Smooth muscle cell (in vitro differentiated cells): ENCODE data around the gene DNAH17. TPM values are rescaled to one million over a fixed set of nuclear protein-coding genes. Genes with fewer than 3 reads are reported as not detected.

Experiments
- DNase-seq: peaks from one replicate; lab custom pipeline; 2025; ENCODE audit not compliant: unreplicated experiment; lab: John Stamatoyannopoulos, UW
- H2AFZ ChIP-seq: fragments of 200-600 bp; sonication (generic); 2 replicates; pipeline ENCODE4 v1.6.0; 2016; ENCODE audit warnings: antibody characterized with exemption, low read depth, mild to moderate bottlenecking
- H3F3A ChIP-seq: fragments of 200-600 bp; sonication (generic); 2 replicates; pipeline ENCODE4 v1.6.0; 2017; ENCODE audit warnings: antibody characterized with exemption, low read depth
- H3K27ac ChIP-seq: fragments of 200-600 bp; sonication (generic); 2 replicates; pipeline ENCODE4 v1.5.1; 2016; ENCODE audit warnings: low read depth, mild to moderate bottlenecking
- H3K27me3 ChIP-seq: fragments of 200-600 bp; sonication (generic); 2 replicates; pipeline ENCODE4 v1.6.1; 2016; ENCODE audit warnings: low read depth, mild to moderate bottlenecking
- H3K36me3 ChIP-seq: fragments of 200-600 bp; sonication (generic); 2 replicates; pipeline ENCODE4 v1.5.1; 2016; ENCODE audit warnings: low read depth
- H3K4me1 ChIP-seq: fragments of 200-600 bp; sonication (generic); 2 replicates; pipeline ENCODE4 v1.5.1; 2016; ENCODE audit warnings: low read depth
- H3K4me2 ChIP-seq: fragments of 200-600 bp; sonication (generic); 2 replicates; pipeline ENCODE4 v1.6.0; 2016; ENCODE audit warnings: mild to moderate bottlenecking
- H3K4me3 ChIP-seq: fragments of 200-600 bp; sonication (generic); 2 replicates; pipeline ENCODE4 v1.5.1; 2016; ENCODE audit warnings: mild to moderate bottlenecking
- H3K79me2 ChIP-seq: fragments of 200-600 bp; sonication (generic); 2 replicates; pipeline ENCODE4 v1.6.0; 2016; ENCODE audit warnings: low read depth, mild to moderate bottlenecking
- H3K9ac ChIP-seq: fragments of 200-600 bp; sonication (generic); 2 replicates; pipeline ENCODE4 v1.6.0; 2016; ENCODE audit warnings: low read depth
- H3K9me3 ChIP-seq: fragments of 200-600 bp; sonication (generic); replicated peaks from 2 replicates; pipeline ENCODE4 v1.5.1; 2016; ENCODE audit warnings: low read depth
- H4K20me1 ChIP-seq: fragments of 200-600 bp; sonication (generic); 2 replicates; pipeline ENCODE4 v1.6.0; 2016; ENCODE audit warnings: low read depth
- WGBS: methylation state at CpG from one replicate; pipeline ENCODE4 v1.1.7; 2016; ENCODE audit warnings: low lambda C conversion rate; 5-methylcytosine and 5-hydroxymethylcytosine counted together
- polyA plus RNA-seq: library from polyadenylated mRNA; unstranded; fragments of >200 nt; fragmentation: Nextera tagmentation; extraction: Ambion mirVana; gene quantifications from 2 replicates; pipeline ENCODE4 v1.2.1, GENCODE V29; 2016
- total RNA-seq: library from RNA; depleted of rRNA; stranded (reverse); fragments of >200 nt; gene quantifications from 2 replicates; pipeline ENCODE4 v1.2.3, GENCODE V29; 2014
- TF ChIP-seq, protein P1 (sequence below): fragments of 200-600 bp; sonication (generic); IDR thresholded peaks from 2 replicates; pipeline ENCODE4 v1.5.1; 2017; ENCODE audit warnings: borderline replicate concordance, mild to moderate bottlenecking, antibody characterized with exemption; ENCODE audit not compliant: insufficient read depth, poor library complexity, severe bottlenecking

Gene DNAH17
- total and polyA plus RNA-seq, 2 experiments from 2014 or later, result 0.18 to 0.98 TPM

DNA sequence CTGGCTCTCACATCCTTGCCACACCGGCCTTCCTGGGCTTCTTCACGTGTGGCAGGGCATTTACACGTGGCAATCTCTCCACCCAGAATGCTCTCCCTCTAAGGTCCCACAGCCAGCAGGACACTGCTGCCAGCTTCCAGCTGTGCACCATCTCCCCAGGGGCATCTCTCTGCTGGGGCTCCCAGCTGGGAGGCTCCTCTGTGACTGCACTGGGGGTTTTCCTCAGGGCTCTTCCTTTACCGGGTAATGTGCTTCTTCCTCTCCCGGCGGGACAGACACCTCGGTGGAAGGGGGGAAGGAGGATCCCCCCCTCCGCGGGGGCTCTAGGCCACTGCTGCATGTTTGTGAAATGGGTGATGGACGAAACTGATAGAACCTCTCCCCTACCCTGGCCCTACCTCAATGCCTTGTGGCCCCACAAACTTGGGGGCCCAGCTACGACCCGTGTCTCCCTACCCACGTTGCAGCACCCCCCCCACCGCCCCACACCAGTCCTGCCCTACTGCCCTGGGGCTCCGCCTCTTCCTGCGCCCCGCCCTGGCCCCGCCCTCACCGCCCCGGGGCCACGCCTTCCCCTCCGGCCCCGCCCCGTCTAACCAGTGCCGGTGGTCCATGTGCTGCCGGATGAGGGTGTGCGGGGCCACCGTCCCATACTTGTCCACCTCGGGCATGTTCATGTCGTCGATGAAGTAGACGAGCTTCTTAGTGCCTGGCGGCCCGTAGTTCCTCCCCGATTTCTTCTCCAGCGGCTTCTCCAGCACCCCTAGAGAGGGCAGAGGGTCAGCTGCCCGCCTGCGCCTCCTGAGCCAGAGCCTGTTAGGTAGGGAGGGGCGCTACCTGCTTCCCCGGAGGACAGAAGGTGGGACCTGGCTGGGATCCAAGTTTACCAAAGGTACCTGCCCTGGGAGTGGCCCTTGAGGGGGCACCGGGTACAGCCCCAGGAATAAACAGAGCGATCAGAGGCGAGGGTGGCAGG lies 92.6 kb downstream of the DNAH17 start:
- H3K4me1 ChIP-seq, result peaks cover 8% of the 10 kb centered on the region
- no peaks in the 10 kb centered on the region for H3K9me3 ChIP-seq
- peak overlapping the region; percentile 87 for H2AFZ ChIP-seq
- TF ChIP-seq, protein P1, sequence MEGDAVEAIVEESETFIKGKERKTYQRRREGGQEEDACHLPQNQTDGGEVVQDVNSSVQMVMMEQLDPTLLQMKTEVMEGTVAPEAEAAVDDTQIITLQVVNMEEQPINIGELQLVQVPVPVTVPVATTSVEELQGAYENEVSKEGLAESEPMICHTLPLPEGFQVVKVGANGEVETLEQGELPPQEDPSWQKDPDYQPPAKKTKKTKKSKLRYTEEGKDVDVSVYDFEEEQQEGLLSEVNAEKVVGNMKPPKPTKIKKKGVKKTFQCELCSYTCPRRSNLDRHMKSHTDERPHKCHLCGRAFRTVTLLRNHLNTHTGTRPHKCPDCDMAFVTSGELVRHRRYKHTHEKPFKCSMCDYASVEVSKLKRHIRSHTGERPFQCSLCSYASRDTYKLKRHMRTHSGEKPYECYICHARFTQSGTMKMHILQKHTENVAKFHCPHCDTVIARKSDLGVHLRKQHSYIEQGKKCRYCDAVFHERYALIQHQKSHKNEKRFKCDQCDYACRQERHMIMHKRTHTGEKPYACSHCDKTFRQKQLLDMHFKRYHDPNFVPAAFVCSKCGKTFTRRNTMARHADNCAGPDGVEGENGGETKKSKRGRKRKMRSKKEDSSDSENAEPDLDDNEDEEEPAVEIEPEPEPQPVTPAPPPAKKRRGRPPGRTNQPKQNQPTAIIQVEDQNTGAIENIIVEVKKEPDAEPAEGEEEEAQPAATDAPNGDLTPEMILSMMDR, result no peak
- no peaks in the 10 kb centered on the region for H3K36me3 ChIP-seq
- 5% methylated on average over 42 of the region's 43 CpGs for WGBS
- DNase-seq, result peak; percentile 9
- peak overlapping the region; percentile 83 for H3K4me2 ChIP-seq
- H3K27me3 ChIP-seq, result no peaks in the 10 kb centered on the region
- H3K79me2 ChIP-seq, result no peaks in the 10 kb centered on the region
- H3F3A ChIP-seq, result no peaks in the 10 kb centered on the region
- no peak overlapping the region for H3K9ac ChIP-seq
- H3K27ac ChIP-seq, result no peak overlapping the region
- H3K4me3 ChIP-seq, result peak overlapping the region; percentile 46
- H4K20me1 ChIP-seq, result no peaks in the 10 kb centered on the region

DNA sequence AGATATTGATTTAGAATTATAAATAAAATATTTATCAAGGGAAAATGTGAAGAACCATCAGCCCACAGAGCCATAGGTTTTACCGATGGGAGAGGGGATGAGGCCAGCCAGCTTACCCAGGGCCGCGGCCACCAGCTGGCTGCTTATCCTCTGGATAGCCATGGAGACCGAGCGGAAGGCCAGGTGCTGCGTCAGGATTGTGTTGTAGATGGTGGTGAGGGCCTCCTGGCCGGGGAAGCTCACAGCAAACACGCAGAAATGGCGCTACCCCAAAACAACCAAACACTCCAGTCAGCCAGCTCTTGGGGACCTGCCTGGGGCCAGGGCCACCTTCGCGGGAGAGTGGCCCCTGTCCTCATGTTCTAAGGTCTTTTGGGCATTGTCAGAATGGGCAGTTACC lies 97.8 kb downstream of the DNAH17 start:
- Histone ChIP-seq H3K27ac (no peak overlapping the region), H2AFZ (no peak overlapping the region), H3K9ac (no peak overlapping the region), H3K4me2 (no peak overlapping the region), H3K36me3 (no peaks in the 10 kb centered on the region), H3F3A (no peaks in the 10 kb centered on the region), H3K4me1 (peaks cover 2% of the 10 kb centered on the region), H3K27me3 (no peaks in the 10 kb centered on the region), H4K20me1 (no peaks in the 10 kb centered on the region), H3K9me3 (no peaks in the 10 kb centered on the region), H3K4me3 (no peak overlapping the region), H3K79me2 (no peaks in the 10 kb centered on the region)
- DNase-seq, result no peak
- TF ChIP-seq, protein P1, result no peak
- 96% methylated on average over 11 of the region's 11 CpGs for WGBS

DNA sequence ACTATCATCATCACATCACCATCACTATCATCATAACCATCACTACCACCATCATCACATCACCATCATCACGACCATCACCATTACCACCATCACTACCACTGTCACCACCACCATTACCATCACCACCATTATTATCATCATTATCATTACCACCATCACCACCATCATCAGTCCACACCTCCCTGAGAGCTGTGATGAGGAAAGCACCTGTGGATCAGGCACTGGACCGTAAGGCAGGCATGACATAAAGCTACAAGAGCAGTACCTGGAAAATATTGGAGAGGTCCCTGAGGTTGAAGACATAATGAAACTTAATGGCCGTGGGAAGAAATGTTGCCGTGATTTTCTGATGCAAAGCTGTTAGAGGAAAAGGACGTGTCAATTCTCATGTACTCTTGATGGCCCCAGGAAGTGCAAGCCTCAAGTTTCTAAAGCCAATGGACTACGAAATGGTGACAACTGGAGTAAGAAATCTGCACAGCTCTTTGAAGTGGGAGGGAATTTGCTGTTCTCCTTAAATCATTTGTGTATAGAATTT lies 98.4 kb downstream of the DNAH17 start:
- no peak for DNase-seq
- H4K20me1 ChIP-seq, result no peaks in the 10 kb centered on the region
- H3K9me3 ChIP-seq, result no peaks in the 10 kb centered on the region
- no peaks in the 10 kb centered on the region for H3K4me1 ChIP-seq
- H3K9ac ChIP-seq, result no peak overlapping the region
- H3K4me3 ChIP-seq, result no peak overlapping the region
- H3K27ac ChIP-seq, result no peak overlapping the region
- no peaks in the 10 kb centered on the region for H3K36me3 ChIP-seq
- H3K79me2 ChIP-seq, result no peaks in the 10 kb centered on the region
- WGBS, result 94% methylated on average over 6 of the region's 6 CpGs
- H3K27me3 ChIP-seq, result no peaks in the 10 kb centered on the region
- no peak overlapping the region for H3K4me2 ChIP-seq
- H3F3A ChIP-seq, result no peaks in the 10 kb centered on the region
- TF ChIP-seq, protein P1, result no peak
- no peak overlapping the region for H2AFZ ChIP-seq
